PFSK-1 (cell line): ENCODE data around the gene SLIT3.

Experiments used
- POLR2AphosphoS5 ChIP-seq: IDR thresholded peaks from 2 replicates; pipeline ENCODE4 v1.6.1; 2012; ENCODE audit warnings: low read depth, mild to moderate bottlenecking, control low read depth, low read length, moderate library complexity
- REST ChIP-seq, 2 experiments: IDR thresholded peaks; 2 replicates each; pipeline versions ENCODE4 v1.6.1 to v1.8.0; 2011 to 2012; ENCODE audit warnings: low read depth in 2 of 2, low read length in 2 of 2, control low read depth in 1 of 2, inconsistent platforms in 1 of 2, mild to moderate bottlenecking in 1 of 2, moderate library complexity in 1 of 2; ENCODE audit not compliant: insufficient read depth in 1 of 2
- SIN3A ChIP-seq: IDR thresholded peaks from 2 replicates; pipeline ENCODE4 v1.6.1; 2012; ENCODE audit warnings: mild to moderate bottlenecking, low read length, moderate library complexity, borderline replicate concordance; ENCODE audit not compliant: insufficient read depth
- TAF1 ChIP-seq: IDR thresholded peaks from 2 replicates; pipeline ENCODE4 v1.6.1; 2012; ENCODE audit warnings: low read length, control low read depth, borderline replicate concordance; ENCODE audit not compliant: insufficient read depth

DNA sequence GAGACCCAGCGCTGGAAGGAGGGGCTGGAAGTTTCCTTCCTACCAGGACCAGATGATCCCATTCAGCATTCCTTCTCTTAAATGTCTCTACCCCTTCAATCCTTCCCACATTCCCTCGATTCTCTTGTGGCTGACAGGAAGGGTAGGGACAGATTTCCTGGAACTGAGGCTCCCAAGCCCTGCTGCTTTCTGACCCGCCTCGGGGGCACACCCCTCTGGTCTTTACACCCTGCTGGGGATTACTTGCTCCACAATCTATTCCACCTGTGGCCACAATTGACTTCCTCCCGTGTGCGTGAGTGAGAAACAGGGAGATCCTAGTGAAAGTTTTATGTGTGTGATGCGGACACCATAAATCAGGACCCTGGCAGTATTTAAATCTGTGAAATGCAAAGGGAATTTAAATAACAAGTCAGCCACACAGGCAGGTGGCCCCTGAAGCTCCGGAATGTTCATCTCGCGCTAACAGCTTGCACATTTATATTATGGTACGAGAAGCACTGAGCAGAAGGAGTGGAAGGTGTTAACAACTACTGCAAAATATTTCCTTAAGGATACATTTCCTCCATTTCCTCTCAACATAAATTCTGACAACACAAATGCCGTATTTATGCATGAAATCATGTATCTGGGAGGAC is 237.5 kb downstream of the SLIT3 start:
- TF ChIP-seq SIN3A, result no peak
- TF ChIP-seq TAF1, result no peak
- TF ChIP-seq POLR2AphosphoS5, result no peak
- TF ChIP-seq REST (IDR thresholded peaks at IDR 0.05; ENCODE audit: insufficient read depth in 1 of 2, low read depth in 2 of 2, low read length in 2 of 2), result no peak
